Stimulated activated CD8-positive, alpha-beta memory T cell treated with anti-CD3 and anti-CD28 coated beads, Interleukin-15, amount 100 ng/mL, for 4 hours (primary cell): ENCODE results near the gene TMEM235.
"Not testable (repeated sequence)": the region's sequence is repeated elsewhere in the genome, so short reads cannot be mapped to it uniquely, and the experiment has no call there.

Experiments
- DNase-seq, 2 donors: peaks; one replicate each; pipeline ENCODE4 v3.0.0-alpha.2; 2020; ENCODE audit warnings: low read depth in 2 of 2

Gene TMEM235

GRCh38 chr17:78219396-78220150 is 11.9 kb upstream of the TMEM235 start:
- no peak for DNase-seq

- DNase-seq: no peak
These were observed 8.4 kb upstream of the TMEM235 start for GRCh38 chr17:78223061-78223460.

DNA sequence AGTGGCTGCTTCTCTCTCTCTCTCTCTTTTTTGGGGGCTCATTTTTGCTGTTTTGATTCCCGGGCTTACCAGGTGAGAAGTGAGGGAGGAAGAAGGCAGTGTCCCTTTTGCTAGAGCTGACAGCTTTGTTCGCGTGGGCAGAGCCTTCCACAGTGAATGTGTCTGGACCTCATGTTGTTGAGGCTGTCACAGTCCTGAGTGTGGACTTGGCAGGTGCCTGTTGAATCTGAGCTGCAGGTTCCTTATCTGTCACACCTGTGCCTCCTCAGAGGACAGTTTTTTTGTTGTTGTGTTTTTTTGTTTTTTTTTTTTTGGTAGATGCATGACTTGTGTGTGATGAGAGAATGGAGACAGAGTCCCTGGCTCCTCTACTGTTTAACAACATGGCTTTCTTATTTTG is 7.7 kb upstream of the TMEM235 start:
- DNase-seq: no peak

- no peak for DNase-seq
These were observed 7.0 kb upstream of the TMEM235 start for GRCh38 chr17:78224231-78225087.

- DNase-seq: no peak
These were observed 6.2 kb upstream of the TMEM235 start for GRCh38 chr17:78225088-78225865.

DNA sequence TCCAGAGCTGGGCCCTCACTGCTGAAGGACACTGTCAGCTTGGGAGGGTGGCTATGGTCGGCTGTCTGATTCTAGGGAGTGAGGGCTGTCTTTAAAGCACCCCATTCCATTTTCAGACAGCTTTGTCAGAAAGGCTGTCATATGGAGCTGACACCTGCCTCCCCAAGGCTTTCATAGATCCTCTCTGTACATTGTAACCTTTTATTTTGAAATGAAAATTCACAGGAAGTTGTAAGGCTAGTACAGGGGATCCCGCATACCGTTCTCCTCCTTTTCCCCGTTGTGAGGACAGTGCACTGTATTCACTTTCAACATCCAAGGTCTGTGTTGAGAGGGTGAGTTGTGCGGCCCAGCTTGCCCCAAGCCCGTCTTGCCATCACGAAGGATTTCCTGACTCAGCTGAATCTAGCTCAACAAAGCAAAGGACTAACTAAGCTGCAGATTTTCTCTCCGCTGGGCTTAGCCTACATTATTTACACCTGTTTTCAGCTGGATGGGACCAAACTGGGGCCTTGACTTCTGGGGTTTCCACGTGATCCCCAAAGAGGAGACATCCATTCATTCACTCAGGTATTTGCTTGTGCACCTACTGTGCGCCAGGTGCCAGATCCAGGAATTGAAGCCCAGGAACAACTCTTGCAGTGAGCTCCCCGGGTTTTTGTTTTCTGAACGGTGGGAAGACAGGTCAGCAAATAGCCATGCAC is 5.2 kb upstream of the TMEM235 start:
- no peak for DNase-seq

GRCh38 chr17:78226759-78227454 is 4.5 kb upstream of the TMEM235 start:
- no peak for DNase-seq

DNA sequence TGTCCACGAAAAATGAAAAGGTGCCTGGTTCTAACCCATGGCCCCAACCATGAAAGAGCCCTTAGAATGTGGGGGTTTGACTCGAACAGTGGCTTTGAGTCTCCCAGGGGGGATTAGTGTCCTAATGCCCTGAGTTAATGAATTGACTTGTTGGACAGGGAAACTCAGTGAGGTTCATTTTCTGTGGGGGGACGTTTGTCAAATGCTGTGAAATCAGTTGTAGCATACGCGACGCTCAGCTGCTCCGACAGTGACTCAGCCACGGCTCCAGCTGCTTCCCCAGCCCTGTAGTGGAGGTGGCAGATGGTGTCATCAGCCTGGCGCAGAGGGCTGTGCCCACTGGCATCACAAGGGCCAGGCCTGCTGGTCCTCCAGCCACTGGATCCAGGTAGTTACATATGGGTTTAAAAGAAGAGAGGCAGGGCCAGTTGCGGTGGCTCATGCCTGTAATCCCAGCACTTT is 3.9 kb upstream of the TMEM235 start:
- DNase-seq: no peak

DNA sequence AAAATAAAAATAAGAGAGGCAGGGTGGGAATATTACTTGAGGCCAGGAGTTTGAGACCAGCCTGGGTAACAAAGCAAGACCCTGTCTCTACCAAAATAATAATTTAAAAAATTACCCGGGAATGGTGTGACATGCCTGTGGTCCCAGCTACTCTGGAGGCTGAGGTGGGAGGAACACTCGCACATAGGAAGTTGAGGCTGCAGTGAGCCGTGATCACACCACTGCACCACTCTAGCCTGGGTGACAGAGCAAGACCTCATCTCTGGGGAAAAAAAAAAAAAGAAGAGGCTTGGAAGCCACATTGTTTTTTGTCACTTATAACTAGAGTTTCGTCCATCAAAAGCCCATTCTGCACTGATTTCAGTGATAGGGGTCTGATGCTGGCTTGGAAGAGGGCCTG is 3.3 kb upstream of the TMEM235 start:
- no peak for DNase-seq

DNA sequence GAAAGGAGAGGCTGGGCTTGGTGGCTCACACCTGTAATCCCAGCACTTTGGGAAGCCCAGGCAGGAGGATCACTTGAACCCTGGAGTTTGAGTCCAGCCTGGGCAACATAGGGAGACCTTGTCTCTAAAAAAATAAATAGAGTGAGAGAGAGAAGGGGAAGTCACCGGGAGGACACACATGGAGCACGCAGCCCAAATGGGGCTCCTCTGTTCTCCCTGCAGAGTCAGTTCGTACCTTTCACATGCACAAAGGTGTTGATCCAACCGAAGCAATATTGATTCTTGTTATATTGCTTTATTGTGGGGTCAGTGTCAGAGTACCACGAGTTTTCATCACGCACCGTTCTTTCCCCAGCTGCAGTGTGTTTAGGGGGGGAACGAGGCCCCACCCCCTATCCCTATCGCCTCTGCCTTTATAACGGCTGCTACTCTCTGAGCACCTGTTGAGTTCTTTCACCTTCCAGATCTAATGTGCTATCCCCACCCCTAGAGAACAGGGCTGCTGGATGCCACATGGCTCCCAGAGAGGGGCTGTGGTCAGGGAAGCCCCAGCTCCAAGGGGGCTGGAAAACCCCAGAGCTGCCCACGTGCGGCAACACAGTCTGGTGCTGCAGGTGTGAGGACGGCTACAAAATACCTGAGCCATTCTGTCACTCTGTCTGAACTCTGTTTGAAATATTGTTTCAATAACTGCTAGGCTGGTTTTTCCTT is 1.0 kb upstream of the TMEM235 start:
- no peak for DNase-seq

DNA sequence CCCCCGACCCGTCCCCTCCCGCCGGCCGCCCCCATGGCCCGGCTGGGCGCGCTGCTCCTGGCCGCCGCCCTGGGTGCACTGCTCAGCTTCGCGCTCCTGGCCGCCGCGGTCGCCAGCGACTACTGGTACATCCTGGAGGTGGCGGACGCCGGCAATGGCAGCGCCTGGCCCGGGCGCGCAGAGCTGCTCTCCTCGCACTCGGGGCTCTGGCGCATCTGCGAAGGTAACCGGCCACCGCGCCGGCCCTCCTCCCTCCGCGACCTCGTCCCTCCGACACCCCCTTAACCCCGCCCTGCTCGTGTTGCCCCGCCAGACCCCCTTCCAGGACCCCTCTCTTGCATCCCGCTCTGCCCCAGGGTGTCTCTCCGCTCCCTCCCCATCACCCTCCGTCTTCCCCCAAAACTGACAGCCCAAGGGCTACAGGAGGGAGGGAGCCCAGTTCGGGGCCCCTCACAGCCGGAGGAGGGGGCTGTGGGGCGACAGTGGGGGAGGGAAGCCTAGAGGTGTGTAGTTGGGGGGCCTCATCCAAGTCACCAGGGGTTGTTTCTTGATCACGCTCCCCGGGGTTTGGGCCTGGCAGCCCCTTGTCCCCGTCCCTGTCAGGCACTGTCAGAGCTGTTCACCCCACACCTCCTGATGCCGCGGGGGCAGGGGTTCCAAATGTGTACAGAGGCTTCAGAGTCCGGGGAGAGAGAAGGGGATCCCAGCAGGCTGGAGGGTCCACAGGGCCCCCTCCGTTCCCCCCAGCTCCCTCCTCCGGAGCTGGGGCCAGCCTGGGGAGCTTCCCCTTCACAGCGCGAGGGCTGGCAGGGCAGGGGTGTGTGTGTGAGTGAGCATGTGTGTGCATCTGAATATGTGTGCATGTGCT is 794 bp downstream of the TMEM235 start:
- DNase-seq: no peak

GRCh38 chr17:78232859-78233173 is 1.4 kb downstream of the TMEM235 start:
- no peak for DNase-seq

GRCh38 chr17:78233678-78234077 is 2.2 kb downstream of the TMEM235 start:
- DNase-seq: no peak

- no peak for DNase-seq
These were observed 2.9 kb downstream of the TMEM235 start for GRCh38 chr17:78234261-78234865.

- DNase-seq: not testable (repeated sequence)
These were observed 3.6 kb downstream of the TMEM235 start for GRCh38 chr17:78235022-78235421.

DNA sequence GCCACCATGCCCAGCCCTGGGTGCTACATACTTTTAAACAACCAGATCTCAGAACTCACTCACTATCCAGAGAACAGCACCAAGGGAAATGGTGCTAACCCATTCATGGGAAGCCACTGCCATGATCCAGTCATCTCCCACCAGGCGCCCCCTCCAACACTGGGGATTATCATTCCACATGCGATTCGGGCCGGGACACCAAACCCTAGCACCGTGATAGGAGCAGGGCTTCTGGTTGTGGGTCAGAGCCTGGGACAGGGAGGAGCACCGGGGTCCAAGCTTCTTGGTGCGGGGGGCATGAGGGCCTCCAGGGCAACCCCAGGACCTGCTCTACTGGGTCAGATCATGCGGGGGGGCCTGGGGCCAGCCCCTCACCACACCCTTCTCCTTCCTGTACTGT is 4.5 kb downstream of the TMEM235 start:
- no peak for DNase-seq

- DNase-seq: no peak
These were observed 5.1 kb downstream of the TMEM235 start for GRCh38 chr17:78236362-78237127.

- DNase-seq: no peak
These were observed 6.1 kb downstream of the TMEM235 start for GRCh38 chr17:78237401-78238012.
